ENCODE data around the gene CHCHD6.

The CHCHD6 gene

DNA sequence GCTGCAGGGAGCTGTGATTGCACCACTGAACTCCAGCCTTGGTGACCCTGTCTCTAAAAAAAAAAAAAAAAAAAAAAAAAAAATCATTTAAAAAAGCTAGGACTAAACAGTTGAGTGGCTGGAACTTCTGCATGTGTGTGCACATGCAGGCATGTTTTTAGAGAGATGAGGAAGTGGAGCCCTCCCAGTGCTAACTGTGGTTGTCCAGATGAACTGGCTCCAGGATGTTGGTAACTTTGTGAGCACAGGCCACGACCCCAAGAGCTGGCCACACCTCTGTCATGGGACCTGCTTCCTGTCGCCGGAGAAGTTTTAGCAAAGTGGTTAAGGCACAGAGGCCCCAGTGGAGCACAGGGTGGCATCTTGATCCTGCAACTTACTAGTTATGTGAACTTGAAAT, 27.0 kb downstream of the CHCHD6 start:
- Mint-ChIP-seq H3K4me3 (no peak overlapping the region), H3K4me1 (ENCODE audit: low read depth) (peaks cover 20% of the 10 kb centered on the region), H3K9me3 (no peaks in the 10 kb centered on the region), H3K36me3 (ENCODE audit: low read depth) (no peaks in the 10 kb centered on the region), H3K27ac (peak overlapping the region; percentile 50), H3K27me3 (no peaks in the 10 kb centered on the region)
- intact Hi-C loops (cut with micrococcal nuclease): no loop called here

- Mint-ChIP-seq H3K27ac (no peak overlapping the region), H3K36me3 (ENCODE audit: low read depth) (no peaks in the 10 kb centered on the region), H3K4me1 (ENCODE audit: low read depth) (peaks cover 20% of the 10 kb centered on the region), H3K27me3 (no peaks in the 10 kb centered on the region), H3K4me3 (no peak overlapping the region), H3K9me3 (no peaks in the 10 kb centered on the region)
- intact Hi-C loops (cut with micrococcal nuclease): no loop called here
Observed at GRCh38 chr3:126732281-126733060, 28.4 kb downstream of the CHCHD6 start.

DNA sequence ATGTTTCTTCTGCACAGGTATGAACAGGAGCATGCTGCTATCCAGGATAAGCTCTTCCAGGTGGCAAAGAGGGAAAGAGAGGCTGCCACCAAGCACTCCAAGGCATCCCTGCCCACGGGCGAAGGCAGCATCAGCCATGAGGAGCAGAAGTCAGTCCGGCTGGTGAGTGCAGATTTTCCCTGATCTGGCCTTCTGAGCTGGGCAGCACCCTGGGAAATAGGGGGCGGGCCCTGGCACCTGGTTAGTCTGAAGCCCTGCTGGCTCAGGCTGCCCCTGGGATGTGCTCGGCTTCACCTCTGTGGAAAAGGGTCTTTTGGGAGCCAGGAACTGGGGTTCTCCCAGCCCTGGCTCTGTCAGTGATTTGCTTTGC, 29.0 kb downstream of the CHCHD6 start:
- no peak overlapping the region for H3K27ac Mint-ChIP-seq
- no peaks in the 10 kb centered on the region for H3K27me3 Mint-ChIP-seq
- intact Hi-C loops (cut with micrococcal nuclease): no loop called here
- H3K36me3 Mint-ChIP-seq (ENCODE audit: low read depth): no peaks in the 10 kb centered on the region
- peaks cover 20% of the 10 kb centered on the region for H3K4me1 Mint-ChIP-seq (ENCODE audit: low read depth)
- no peak overlapping the region for H3K4me3 Mint-ChIP-seq
- H3K9me3 Mint-ChIP-seq: no peaks in the 10 kb centered on the region

DNA sequence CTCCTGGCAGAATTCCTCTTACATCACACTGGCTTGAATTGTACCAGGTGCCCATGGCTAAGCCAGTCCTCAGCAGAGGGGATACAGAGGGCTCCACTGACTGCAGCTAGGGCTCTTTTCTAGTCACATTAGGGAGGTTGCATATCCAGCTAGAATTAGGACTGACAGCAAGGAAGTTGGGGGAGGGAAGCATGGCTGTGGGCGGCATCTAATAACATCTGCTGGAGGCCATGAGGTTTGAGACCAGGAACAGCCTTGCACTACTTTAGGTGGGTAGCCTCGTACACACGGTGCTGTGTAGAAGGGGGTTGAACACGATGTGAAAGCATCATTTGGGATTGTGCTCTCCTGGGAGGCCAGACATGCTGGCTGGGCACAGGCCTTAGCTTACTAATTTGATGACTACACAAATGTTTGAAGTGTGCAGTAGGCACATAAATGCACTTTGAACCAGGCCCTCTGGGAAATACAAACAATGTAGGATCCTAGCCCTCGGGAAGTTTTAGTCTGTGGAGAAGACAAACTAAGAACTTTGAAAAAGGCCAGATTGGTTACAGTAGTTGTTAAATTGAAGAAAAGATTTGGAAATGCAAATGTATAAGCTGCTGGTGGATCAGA, 30.2 kb downstream of the CHCHD6 start:
- Mint-ChIP-seq H3K4me3 (no peak overlapping the region), H3K27ac (no peak overlapping the region), H3K27me3 (no peaks in the 10 kb centered on the region), H3K4me1 (ENCODE audit: low read depth) (peaks cover 20% of the 10 kb centered on the region), H3K36me3 (ENCODE audit: low read depth) (no peaks in the 10 kb centered on the region), H3K9me3 (no peaks in the 10 kb centered on the region)
- intact Hi-C loops (cut with micrococcal nuclease): no loop called here

DNA sequence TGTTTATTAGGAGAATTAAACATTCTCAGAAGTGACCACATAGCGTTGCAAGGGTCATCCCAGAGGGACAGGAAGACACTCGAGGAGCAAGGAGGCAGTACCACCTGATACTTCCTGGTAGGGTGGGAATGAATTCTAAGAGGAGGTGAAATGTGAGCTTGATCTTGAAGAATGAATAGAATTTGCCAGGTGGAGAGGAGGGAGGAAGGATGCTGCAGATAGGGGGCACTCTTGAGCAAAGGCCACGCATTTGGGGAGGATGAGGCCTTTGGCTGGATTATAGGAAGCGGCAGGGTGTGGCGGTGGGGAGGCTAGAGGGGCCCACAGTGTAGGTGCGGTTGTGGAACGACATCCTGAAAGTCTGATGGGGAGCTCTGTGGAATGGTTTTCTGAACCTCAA, 33.5 kb downstream of the CHCHD6 start:
- Mint-ChIP-seq H3K9me3 (no peaks in the 10 kb centered on the region), H3K27me3 (no peaks in the 10 kb centered on the region), H3K4me3 (no peak overlapping the region), H3K36me3 (ENCODE audit: low read depth) (no peaks in the 10 kb centered on the region), H3K27ac (no peak overlapping the region), H3K4me1 (ENCODE audit: low read depth) (peaks cover 9% of the 10 kb centered on the region)
- intact Hi-C loops (cut with micrococcal nuclease): no loop called here

DNA sequence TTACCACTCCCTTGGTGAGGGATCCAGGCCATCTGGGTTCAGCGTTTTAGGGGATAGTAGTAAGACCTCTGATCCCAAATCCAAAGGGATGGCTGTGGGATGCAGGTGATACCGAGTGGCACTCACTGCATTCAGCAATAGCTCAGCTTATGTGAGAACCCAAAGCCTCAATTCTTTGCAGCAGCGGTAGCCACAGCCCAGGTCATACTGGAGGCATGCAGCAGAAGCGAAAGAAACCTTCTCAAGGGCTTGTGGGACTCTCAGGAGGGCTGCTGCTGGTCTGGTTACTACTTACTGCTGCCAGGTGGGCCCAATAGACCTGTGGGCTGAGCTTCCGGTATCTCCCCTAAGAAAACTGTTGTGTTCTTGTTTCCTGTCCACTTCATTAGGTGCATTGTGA, 38.0 kb downstream of the CHCHD6 start:
- Mint-ChIP-seq H3K9me3 (no peaks in the 10 kb centered on the region), H3K27me3 (no peaks in the 10 kb centered on the region), H3K27ac (no peak overlapping the region), H3K4me3 (no peak overlapping the region), H3K36me3 (ENCODE audit: low read depth) (no peaks in the 10 kb centered on the region), H3K4me1 (ENCODE audit: low read depth) (no peaks in the 10 kb centered on the region)
- intact Hi-C loops (cut with micrococcal nuclease): no loop called here

- H3K36me3 Mint-ChIP-seq (ENCODE audit: low read depth): no peaks in the 10 kb centered on the region
- H3K4me1 Mint-ChIP-seq (ENCODE audit: low read depth): no peaks in the 10 kb centered on the region
- no peak overlapping the region for H3K27ac Mint-ChIP-seq
- H3K27me3 Mint-ChIP-seq: no peaks in the 10 kb centered on the region
- intact Hi-C loops (cut with micrococcal nuclease): no loop called here
- no peaks in the 10 kb centered on the region for H3K9me3 Mint-ChIP-seq
- H3K4me3 Mint-ChIP-seq: no peak overlapping the region
Observed at GRCh38 chr3:126743350-126743749, 39.3 kb downstream of the CHCHD6 start.

- Mint-ChIP-seq H3K36me3 (ENCODE audit: low read depth) (no peaks in the 10 kb centered on the region), H3K4me3 (no peak overlapping the region), H3K27ac (no peak overlapping the region), H3K4me1 (ENCODE audit: low read depth) (no peaks in the 10 kb centered on the region), H3K9me3 (no peaks in the 10 kb centered on the region), H3K27me3 (no peaks in the 10 kb centered on the region)
- intact Hi-C loops (cut with micrococcal nuclease): no loop called here
Observed at GRCh38 chr3:126743781-126744180, 39.7 kb downstream of the CHCHD6 start.

DNA sequence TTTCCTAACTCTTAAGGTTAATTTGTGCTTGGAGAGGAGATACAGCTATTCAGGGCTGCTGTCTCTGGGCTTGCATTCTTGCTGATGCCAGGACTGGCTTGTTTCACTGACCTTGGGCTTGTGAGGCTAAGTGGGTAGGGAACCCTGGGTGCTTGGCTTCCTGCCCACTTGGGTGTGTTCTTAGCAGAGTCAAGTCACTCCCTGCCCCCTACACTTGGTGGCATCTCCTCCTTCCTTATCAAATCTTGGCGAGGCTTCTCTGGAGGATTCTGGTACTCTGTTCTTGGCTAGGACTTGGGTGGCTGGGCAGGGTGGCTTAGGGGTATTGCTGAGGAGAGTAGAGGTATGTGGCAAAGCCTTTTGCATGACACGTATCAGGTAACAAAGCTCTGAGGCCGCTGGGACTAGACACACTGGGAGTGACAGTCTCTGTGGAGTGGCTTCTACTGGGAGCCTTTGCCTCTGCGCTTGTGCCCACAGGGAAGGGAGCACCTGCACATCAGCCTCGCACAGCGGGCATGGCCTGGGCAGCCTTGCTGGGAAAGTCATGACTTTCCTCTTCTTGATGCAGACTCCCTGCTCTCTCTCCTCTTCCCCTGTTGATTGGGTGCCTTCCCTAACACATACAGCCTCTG, 41.8 kb downstream of the CHCHD6 start:
- no peaks in the 10 kb centered on the region for H3K4me1 Mint-ChIP-seq (ENCODE audit: low read depth)
- H3K9me3 Mint-ChIP-seq: no peaks in the 10 kb centered on the region
- H3K4me3 Mint-ChIP-seq: no peak overlapping the region
- H3K36me3 Mint-ChIP-seq (ENCODE audit: low read depth): no peaks in the 10 kb centered on the region
- intact Hi-C loops (cut with micrococcal nuclease): no loop called here
- no peaks in the 10 kb centered on the region for H3K27me3 Mint-ChIP-seq
- no peak overlapping the region for H3K27ac Mint-ChIP-seq

DNA sequence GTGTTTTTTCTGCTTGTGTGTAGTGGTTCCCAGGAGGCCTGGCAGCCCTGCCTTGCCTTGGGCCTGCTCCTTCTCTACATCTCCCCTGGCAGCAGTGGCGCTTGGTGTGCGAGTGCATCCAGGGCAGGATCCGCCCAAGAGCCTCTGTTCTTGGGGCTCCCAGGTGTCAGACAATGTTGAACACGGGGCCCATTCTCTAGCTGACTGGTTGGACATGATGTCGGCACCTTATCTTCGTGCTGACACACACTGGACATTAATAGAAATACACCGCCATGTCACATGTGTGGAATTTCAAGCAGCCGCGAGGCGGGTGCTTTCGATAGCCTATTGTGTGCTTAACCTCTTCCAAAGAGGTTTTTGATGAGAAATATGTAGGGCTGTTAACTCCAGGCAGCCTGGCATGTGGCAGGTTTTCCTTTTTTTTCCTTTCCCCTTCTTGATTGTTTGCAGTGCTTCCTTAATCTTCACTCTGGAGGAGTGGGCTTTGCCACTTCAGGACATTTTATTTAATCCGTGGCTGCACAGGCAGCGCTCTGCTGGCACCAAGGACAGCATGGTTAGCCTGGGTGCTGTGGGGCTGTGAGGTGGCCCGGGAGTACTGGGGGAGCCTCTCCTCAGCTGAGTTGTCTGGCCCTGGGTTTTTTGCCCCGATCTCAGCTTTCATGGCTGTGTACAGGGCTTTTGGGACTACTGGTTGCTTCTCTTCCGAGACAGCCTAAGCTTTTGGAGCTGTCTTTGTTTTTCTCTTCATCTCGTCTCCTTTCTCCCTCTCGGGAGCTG, 42.5 kb downstream of the CHCHD6 start:
- no peaks in the 10 kb centered on the region for H3K27me3 Mint-ChIP-seq
- intact Hi-C loops (cut with micrococcal nuclease): no loop called here
- no peaks in the 10 kb centered on the region for H3K36me3 Mint-ChIP-seq (ENCODE audit: low read depth)
- no peak overlapping the region for H3K4me3 Mint-ChIP-seq
- no peaks in the 10 kb centered on the region for H3K4me1 Mint-ChIP-seq (ENCODE audit: low read depth)
- H3K9me3 Mint-ChIP-seq: no peaks in the 10 kb centered on the region
- no peak overlapping the region for H3K27ac Mint-ChIP-seq

- intact Hi-C loops (cut with micrococcal nuclease): no loop called here
- Mint-ChIP-seq H3K4me3 (no peak overlapping the region), H3K27me3 (no peaks in the 10 kb centered on the region), H3K27ac (no peak overlapping the region), H3K36me3 (ENCODE audit: low read depth) (no peaks in the 10 kb centered on the region), H3K9me3 (no peaks in the 10 kb centered on the region), H3K4me1 (ENCODE audit: low read depth) (no peaks in the 10 kb centered on the region)
Observed at GRCh38 chr3:126747768-126748167, 43.7 kb downstream of the CHCHD6 start.

- Mint-ChIP-seq H3K27ac (no peak overlapping the region), H3K4me1 (ENCODE audit: low read depth) (no peaks in the 10 kb centered on the region), H3K4me3 (no peak overlapping the region), H3K9me3 (no peaks in the 10 kb centered on the region), H3K36me3 (ENCODE audit: low read depth) (no peaks in the 10 kb centered on the region), H3K27me3 (no peaks in the 10 kb centered on the region)
- intact Hi-C loops (cut with micrococcal nuclease): no loop called here
Observed at GRCh38 chr3:126748701-126749546, 44.9 kb downstream of the CHCHD6 start.

DNA sequence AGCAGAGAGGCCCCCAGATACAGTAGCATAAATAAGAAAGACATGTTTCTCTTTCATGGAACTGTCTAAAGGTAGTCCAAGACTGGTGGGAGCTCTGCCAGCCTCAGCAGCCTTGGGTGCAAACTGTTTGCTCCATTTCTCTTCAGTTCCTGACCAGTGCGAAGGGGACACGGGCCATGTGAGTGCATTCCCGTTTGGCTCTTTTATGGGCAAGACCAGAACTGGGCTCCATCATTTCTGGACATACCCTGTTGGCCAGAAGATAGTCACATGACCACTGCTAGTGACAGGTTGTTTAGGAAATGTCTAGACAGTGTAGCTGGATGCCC, 45.5 kb downstream of the CHCHD6 start:
- no peaks in the 10 kb centered on the region for H3K4me1 Mint-ChIP-seq (ENCODE audit: low read depth)
- H3K4me3 Mint-ChIP-seq: no peak overlapping the region
- no peaks in the 10 kb centered on the region for H3K9me3 Mint-ChIP-seq
- intact Hi-C loops (cut with micrococcal nuclease): no loop called here
- no peaks in the 10 kb centered on the region for H3K27me3 Mint-ChIP-seq
- H3K36me3 Mint-ChIP-seq (ENCODE audit: low read depth): no peaks in the 10 kb centered on the region
- no peak overlapping the region for H3K27ac Mint-ChIP-seq

Measured in dendritic cell treated with granulocyte-macrophage colony-stimulating factor and Interleukin-4, amounts not matched to agents 40 ng/mL and 50 ng/mL, for 4 days (primary cell).